ENCODE results near the gene PCMT1. TPM values are rescaled to one million over a fixed set of nuclear protein-coding genes. Genes with fewer than 3 reads are reported as not detected.

The PCMT1 gene
- total and polyA plus RNA-seq, 2 of the 8 experiments (the other 6 are each of a cell fraction or from before 2014, with no cell fraction given) = 84.3 to 91.3 TPM

DNA sequence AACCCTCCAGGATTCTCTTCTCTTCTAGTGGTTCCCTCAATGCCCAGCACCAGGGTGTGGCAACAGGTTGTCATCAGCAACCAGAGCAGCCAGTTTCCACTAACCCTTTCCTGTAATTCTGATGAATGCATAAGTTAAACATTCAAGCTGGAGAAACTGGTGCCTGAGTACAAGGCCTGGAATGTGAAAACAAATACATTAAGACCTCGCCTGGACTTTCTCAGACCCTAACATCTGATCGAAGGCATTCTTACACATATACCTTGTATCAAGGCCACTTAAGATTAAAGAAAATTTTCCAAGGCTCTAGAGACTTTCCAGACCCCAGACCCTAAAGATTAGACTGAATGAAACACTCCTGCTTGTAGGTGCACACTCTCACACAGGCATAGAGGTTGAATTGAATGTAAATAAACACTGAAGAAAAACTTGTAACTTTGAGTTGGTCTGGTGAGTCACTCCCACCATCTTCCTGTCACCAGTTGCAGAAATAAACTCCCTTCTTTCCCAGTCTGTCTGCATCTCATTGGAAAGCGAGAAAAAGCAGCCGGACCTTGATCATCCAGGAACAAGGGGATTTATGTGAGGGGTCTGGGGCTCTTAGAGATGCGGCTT is 105.6 kb downstream of the PCMT1 start (continued):
- TF ChIP-seq, protein P1, sequence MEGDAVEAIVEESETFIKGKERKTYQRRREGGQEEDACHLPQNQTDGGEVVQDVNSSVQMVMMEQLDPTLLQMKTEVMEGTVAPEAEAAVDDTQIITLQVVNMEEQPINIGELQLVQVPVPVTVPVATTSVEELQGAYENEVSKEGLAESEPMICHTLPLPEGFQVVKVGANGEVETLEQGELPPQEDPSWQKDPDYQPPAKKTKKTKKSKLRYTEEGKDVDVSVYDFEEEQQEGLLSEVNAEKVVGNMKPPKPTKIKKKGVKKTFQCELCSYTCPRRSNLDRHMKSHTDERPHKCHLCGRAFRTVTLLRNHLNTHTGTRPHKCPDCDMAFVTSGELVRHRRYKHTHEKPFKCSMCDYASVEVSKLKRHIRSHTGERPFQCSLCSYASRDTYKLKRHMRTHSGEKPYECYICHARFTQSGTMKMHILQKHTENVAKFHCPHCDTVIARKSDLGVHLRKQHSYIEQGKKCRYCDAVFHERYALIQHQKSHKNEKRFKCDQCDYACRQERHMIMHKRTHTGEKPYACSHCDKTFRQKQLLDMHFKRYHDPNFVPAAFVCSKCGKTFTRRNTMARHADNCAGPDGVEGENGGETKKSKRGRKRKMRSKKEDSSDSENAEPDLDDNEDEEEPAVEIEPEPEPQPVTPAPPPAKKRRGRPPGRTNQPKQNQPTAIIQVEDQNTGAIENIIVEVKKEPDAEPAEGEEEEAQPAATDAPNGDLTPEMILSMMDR (IDR thresholded peaks at IDR 0.05; ENCODE audit: control extremely low read depth in 1 of 3, insufficient read depth in 1 of 3, low read depth in 1 of 3, low read length in 3 of 3) = no peak
- TF ChIP-seq CTBP2 (IDR thresholded peaks at IDR 0.05; ENCODE audit: borderline replicate concordance, insufficient read depth, insufficient read length, low read length) = no peak
- TF ChIP-seq SUZ12 (IDR thresholded peaks at IDR 0.05; ENCODE audit: low read length) = no peak
- TF ChIP-seq HDAC2 (IDR thresholded peaks at IDR 0.05; ENCODE audit: borderline replicate concordance in 1 of 2, low read depth in 2 of 2, low read length in 2 of 2) = no peak
- TF ChIP-seq SP1 (IDR thresholded peaks at IDR 0.05; ENCODE audit: low read depth, low read length) = no peak
- no peak for TF ChIP-seq FOSL1 (IDR thresholded peaks at IDR 0.05; ENCODE audit: insufficient read depth, low read depth, low read length)
- TF ChIP-seq HDAC6 (IDR thresholded peaks at IDR 0.05; ENCODE audit: low read depth, low read length) = no peak
- no peak for TF ChIP-seq GTF2F1 (IDR thresholded peaks at IDR 0.05; ENCODE audit: borderline replicate concordance, low read depth, low read length)

All from H1 (cell line).